ENCODE data around the gene FA2H.

DNA sequence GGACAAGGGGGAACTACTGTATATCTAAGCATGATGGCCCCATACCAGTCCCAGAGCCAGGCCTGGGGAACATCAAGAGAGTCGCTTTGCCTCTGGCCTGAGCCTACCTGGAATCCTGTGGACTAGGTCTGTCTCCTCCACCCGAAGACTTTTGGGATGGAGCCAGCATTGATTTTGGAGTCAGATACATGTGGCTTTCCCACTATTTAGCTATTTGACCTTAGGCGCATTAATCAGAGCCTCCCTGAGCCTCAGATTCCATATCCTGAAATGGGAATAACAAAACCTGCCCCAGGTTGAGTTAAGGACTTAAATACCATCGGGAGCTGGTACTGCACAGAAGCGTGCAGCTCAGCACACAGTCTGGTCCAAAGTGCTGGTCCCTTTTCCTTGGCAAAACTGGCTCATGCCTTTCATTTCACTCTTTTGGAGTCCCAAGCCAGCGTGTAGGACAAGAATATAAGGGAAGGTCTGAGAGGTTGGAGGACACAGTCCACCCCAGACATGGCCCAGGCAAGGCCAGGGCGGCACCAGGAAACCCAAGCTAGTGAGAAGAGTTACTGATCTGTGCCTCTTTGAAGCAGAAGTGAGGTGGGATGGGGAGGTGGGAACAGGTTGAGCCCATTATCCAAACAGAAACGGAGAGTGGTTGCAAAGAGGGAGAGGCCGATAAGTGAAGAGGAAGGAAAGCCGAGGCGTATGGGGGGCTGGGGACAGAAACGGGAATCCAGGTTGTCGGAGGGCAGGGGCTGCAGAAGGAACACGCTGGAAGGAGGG, 986 bp downstream of the FA2H start:
- TF ChIP-seq, protein P1, sequence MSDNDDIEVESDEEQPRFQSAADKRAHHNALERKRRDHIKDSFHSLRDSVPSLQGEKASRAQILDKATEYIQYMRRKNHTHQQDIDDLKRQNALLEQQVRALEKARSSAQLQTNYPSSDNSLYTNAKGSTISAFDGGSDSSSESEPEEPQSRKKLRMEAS (IDR thresholded peaks at IDR 0.05), result no peak
- TF ChIP-seq POLR2AphosphoS5 (IDR thresholded peaks at IDR 0.05; ENCODE audit: low read depth, low read length), result no peak
- no peak for TF ChIP-seq U2AF1 (optimal IDR thresholded peaks at IDR 0.05; ENCODE audit: low read depth, low read length)
- TF ChIP-seq EP300 (IDR thresholded peaks at IDR 0.05; ENCODE audit: low read depth in 2 of 2, low read length in 2 of 2), result no peak
- TF ChIP-seq EP300 (CRISPR knock-in tag; IDR thresholded peaks at IDR 0.05; ENCODE audit: borderline replicate concordance), result no peak
